ENCODE data around the gene RALB. TPM values are rescaled to one million over a fixed set of nuclear protein-coding genes. Genes with fewer than 3 reads are reported as not detected.
A peak's percentile ranks its signal among the peaks of the same experiment; 100 is the strongest.

Gene RALB
- total and polyA plus RNA-seq, 2 donors (not counting 1 experiment from before 2014, with no cell fraction given) = 58.3 to 73.9 TPM

- TF ChIP-seq, protein P1, sequence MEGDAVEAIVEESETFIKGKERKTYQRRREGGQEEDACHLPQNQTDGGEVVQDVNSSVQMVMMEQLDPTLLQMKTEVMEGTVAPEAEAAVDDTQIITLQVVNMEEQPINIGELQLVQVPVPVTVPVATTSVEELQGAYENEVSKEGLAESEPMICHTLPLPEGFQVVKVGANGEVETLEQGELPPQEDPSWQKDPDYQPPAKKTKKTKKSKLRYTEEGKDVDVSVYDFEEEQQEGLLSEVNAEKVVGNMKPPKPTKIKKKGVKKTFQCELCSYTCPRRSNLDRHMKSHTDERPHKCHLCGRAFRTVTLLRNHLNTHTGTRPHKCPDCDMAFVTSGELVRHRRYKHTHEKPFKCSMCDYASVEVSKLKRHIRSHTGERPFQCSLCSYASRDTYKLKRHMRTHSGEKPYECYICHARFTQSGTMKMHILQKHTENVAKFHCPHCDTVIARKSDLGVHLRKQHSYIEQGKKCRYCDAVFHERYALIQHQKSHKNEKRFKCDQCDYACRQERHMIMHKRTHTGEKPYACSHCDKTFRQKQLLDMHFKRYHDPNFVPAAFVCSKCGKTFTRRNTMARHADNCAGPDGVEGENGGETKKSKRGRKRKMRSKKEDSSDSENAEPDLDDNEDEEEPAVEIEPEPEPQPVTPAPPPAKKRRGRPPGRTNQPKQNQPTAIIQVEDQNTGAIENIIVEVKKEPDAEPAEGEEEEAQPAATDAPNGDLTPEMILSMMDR (conservative IDR thresholded peaks at IDR 0.05 in 1 of 2, IDR thresholded peaks at IDR 0.05 in 1 of 2; ENCODE audit: low read depth in 1 of 2, low read length in 2 of 2) = no peak
- TF ChIP-seq EZH2 (IDR thresholded peaks at IDR 0.05; ENCODE audit: low read length, missing control alignments) = no peak
- Histone ChIP-seq H3K9me3 (ENCODE audit: control insufficient read depth, insufficient read depth, low read depth, low read length) (no peaks in the 10 kb centered on the region), H3K4me3 (replicated peaks in 1 of 4; ENCODE audit: control extremely low read depth in 1 of 4, insufficient read depth in 1 of 4, low read depth in 3 of 4, low read length in 4 of 4) (peak overlapping the region in 1 of 4 experiments; percentile 4)
These were observed 31.9 kb upstream of the RALB start for GRCh38 chr2:120220756-120221155.

GRCh38 chr2:120221616-120222015, 31.0 kb upstream of the RALB start:
- Histone ChIP-seq H4K20me1 (ENCODE audit: control insufficient read depth, extremely low read depth, insufficient read depth, low read length) (no peaks in the 10 kb centered on the region), H2AFZ (ENCODE audit: low read length) (no peak overlapping the region), H3K4me1 (ENCODE audit: control insufficient read depth, extremely low read depth, insufficient read depth, low read length) (peaks cover 3% of the 10 kb centered on the region), H3K9me3 (ENCODE audit: control insufficient read depth, insufficient read depth, low read depth, low read length) (no peaks in the 10 kb centered on the region), H3K36me3 (ENCODE audit: control insufficient read depth, insufficient read depth, low read length) (peaks cover 4% of the 10 kb centered on the region), H3K27me3 (ENCODE audit: control insufficient read depth, insufficient read depth, low read length) (no peaks in the 10 kb centered on the region), H3K79me2 (ENCODE audit: control insufficient read depth, insufficient read depth, low read length) (peaks cover 9% of the 10 kb centered on the region), H3K4me3 (replicated peaks in 1 of 4; ENCODE audit: control extremely low read depth in 1 of 4, insufficient read depth in 1 of 4, low read depth in 3 of 4, low read length in 4 of 4) (no peak overlapping the region), H3K27ac (ENCODE audit: insufficient read depth, low read length) (no peak overlapping the region), H3K9ac (ENCODE audit: insufficient read depth, low read length) (no peak overlapping the region), H3K4me2 (ENCODE audit: extremely low read depth, insufficient read depth, low read length) (no peak overlapping the region)
- TF ChIP-seq, protein P1 (conservative IDR thresholded peaks at IDR 0.05 in 1 of 2, IDR thresholded peaks at IDR 0.05 in 1 of 2; ENCODE audit: low read depth in 1 of 2, low read length in 2 of 2) = no peak
- TF ChIP-seq EZH2 (IDR thresholded peaks at IDR 0.05; ENCODE audit: low read length, missing control alignments) = no peak
- DNase-seq (ENCODE audit: low read depth in 2 of 2) = no peak

More at GRCh38 chr2:120220756-120221155, 31.9 kb upstream of the RALB start:
- Histone ChIP-seq H3K79me2 (ENCODE audit: control insufficient read depth, insufficient read depth, low read length) (peaks cover 9% of the 10 kb centered on the region), H3K4me2 (ENCODE audit: extremely low read depth, insufficient read depth, low read length) (peak overlapping the region; percentile 54), H4K20me1 (ENCODE audit: control insufficient read depth, extremely low read depth, insufficient read depth, low read length) (no peaks in the 10 kb centered on the region), H3K9ac (ENCODE audit: insufficient read depth, low read length) (no peak overlapping the region), H2AFZ (ENCODE audit: low read length) (no peak overlapping the region), H3K4me1 (ENCODE audit: control insufficient read depth, extremely low read depth, insufficient read depth, low read length) (peaks cover 3% of the 10 kb centered on the region), H3K36me3 (ENCODE audit: control insufficient read depth, insufficient read depth, low read length) (peaks cover 4% of the 10 kb centered on the region), H3K27ac (ENCODE audit: insufficient read depth, low read length) (no peak overlapping the region), H3K27me3 (ENCODE audit: control insufficient read depth, insufficient read depth, low read length) (no peaks in the 10 kb centered on the region)
- no peak for DNase-seq (ENCODE audit: low read depth in 2 of 2)

- Histone ChIP-seq H3K4me3 (replicated peaks in 1 of 4; ENCODE audit: control extremely low read depth in 1 of 4, insufficient read depth in 1 of 4, low read depth in 3 of 4, low read length in 4 of 4) (peak overlapping the region; percentile 45 to 72 (median 60)), H3K27me3 (ENCODE audit: control insufficient read depth, insufficient read depth, low read length) (no peaks in the 10 kb centered on the region), H2AFZ (ENCODE audit: low read length) (peak overlapping the region; percentile 57), H4K20me1 (ENCODE audit: control insufficient read depth, extremely low read depth, insufficient read depth, low read length) (no peaks in the 10 kb centered on the region), H3K4me1 (ENCODE audit: control insufficient read depth, extremely low read depth, insufficient read depth, low read length) (peaks cover 3% of the 10 kb centered on the region), H3K9me3 (ENCODE audit: control insufficient read depth, insufficient read depth, low read depth, low read length) (no peaks in the 10 kb centered on the region), H3K36me3 (ENCODE audit: control insufficient read depth, insufficient read depth, low read length) (peaks cover 4% of the 10 kb centered on the region), H3K27ac (ENCODE audit: insufficient read depth, low read length) (peak overlapping the region; percentile 91), H3K79me2 (ENCODE audit: control insufficient read depth, insufficient read depth, low read length) (peaks cover 9% of the 10 kb centered on the region), H3K4me2 (ENCODE audit: extremely low read depth, insufficient read depth, low read length) (peak overlapping the region; percentile 70), H3K9ac (ENCODE audit: insufficient read depth, low read length) (peak overlapping the region; percentile 92)
- no peak for DNase-seq (ENCODE audit: low read depth in 2 of 2)
- TF ChIP-seq EZH2 (IDR thresholded peaks at IDR 0.05; ENCODE audit: low read length, missing control alignments) = no peak
- TF ChIP-seq, protein P1 (conservative IDR thresholded peaks at IDR 0.05 in 1 of 2, IDR thresholded peaks at IDR 0.05 in 1 of 2; ENCODE audit: low read depth in 1 of 2, low read length in 2 of 2) = no peak
These were observed 30.2 kb upstream of the RALB start for GRCh38 chr2:120222186-120223033.
